Body of pancreas (tissue), 4 donors: Measurements from ENCODE around the gene TRPM2.

Experiments used
- CTCF ChIP-seq, 7 experiments: fragments of 450-650 bp in 4 of 7; fragments of 200-600 bp in 3 of 7; sonication (generic) in 3 of 7; IDR thresholded peaks; one replicate each; pipeline ENCODE4 v1.5.1; 2016 to 2019; ENCODE audit warnings: antibody characterized with exemption in 7 of 7
- POLR2A ChIP-seq, 3 donors: fragments of 450-650 bp; IDR thresholded peaks; one replicate each; pipeline ENCODE4 v1.6.1; 2016; ENCODE audit warnings: antibody characterized with exemption in 3 of 3, mild to moderate bottlenecking in 2 of 3

DNA sequence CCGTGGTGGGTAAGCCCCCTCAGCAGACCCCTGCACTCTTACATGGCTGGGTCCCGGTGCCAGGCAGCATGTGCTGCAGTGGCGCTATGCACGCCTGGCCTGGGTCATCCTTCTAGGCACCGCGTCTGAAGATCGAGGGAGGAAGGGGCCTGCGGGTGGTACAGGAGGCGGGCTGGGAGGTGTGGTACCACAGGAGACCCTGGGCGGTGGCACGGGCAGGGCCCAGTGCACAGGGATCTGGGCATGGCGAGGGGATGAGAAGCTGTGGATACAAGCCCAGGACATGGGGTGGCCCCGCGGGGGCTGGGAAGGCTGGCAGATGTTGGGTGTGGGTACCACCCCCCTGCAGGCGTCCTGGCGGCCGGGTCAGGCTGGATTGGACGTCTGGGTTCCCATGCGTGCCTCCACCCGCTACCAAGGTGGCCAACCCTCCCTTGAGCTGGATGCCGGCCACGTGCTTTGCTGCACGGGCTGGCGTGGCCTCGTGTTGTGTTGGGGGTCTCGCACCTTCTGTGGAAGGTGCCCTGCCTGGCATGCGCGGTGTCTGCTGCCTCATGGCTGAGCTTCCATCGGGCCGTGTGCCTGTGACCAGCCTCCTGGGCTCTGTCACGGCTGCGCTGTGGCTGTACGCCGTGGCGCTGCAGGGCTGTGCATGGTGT, 33.9 kb upstream of the TRPM2 start:
- TF ChIP-seq CTCF (IDR thresholded peaks at IDR 0.05) = no peak
- TF ChIP-seq POLR2A (IDR thresholded peaks at IDR 0.05) = no peak
